Hepatocyte (in vitro differentiated cells): Measurements from ENCODE around the gene CHD2. TPM values are rescaled to one million over a fixed set of nuclear protein-coding genes. Genes with fewer than 3 reads are reported as not detected.

ENCODE experiments used
- DNase-seq: peaks from one replicate; pipeline ENCODE4 v3.0.0-alpha.2; 2016; ENCODE audit warnings: low spot score
- H2AFZ ChIP-seq: fragments of 200-600 bp; sonication (generic); 2 replicates; pipeline ENCODE4 v1.6.0; 2016; ENCODE audit warnings: antibody characterized with exemption, mild to moderate bottlenecking
- H3K27ac ChIP-seq: fragments of 200-600 bp; sonication (generic); 2 replicates; pipeline ENCODE4 v1.5.1; 2016; ENCODE audit warnings: mild to moderate bottlenecking
- H3K27me3 ChIP-seq: fragments of 200-600 bp; sonication (generic); 2 replicates; pipeline ENCODE4 v1.6.1; 2016
- H3K36me3 ChIP-seq: fragments of 200-600 bp; sonication (generic); replicated peaks from 2 replicates; pipeline ENCODE4 v1.5.1; 2016; ENCODE audit warnings: low read depth; ENCODE audit not compliant: insufficient read depth
- H3K4me1 ChIP-seq: fragments of 200-600 bp; sonication (generic); 2 replicates; pipeline ENCODE4 v1.5.1; 2016; ENCODE audit warnings: mild to moderate bottlenecking, moderate library complexity; ENCODE audit not compliant: insufficient read depth
- H3K4me2 ChIP-seq: fragments of 200-600 bp; sonication (generic); 2 replicates; pipeline ENCODE4 v1.6.0; 2016
- H3K4me3 ChIP-seq: fragments of 200-600 bp; sonication (generic); 2 replicates; pipeline ENCODE4 v1.5.1; 2016; ENCODE audit warnings: mild to moderate bottlenecking
- H3K79me2 ChIP-seq: fragments of 200-600 bp; sonication (generic); 2 replicates; pipeline ENCODE4 v1.6.0; 2017; ENCODE audit warnings: mild to moderate bottlenecking
- H3K9me2 ChIP-seq: fragments of 200-600 bp; sonication (generic); replicated peaks from 2 replicates; pipeline ENCODE4 v1.6.0; 2017; ENCODE audit warnings: mild to moderate bottlenecking; ENCODE audit not compliant: insufficient read depth
- H3K9me3 ChIP-seq: fragments of 200-600 bp; sonication (generic); 2 replicates; pipeline ENCODE4 v1.5.1; 2016; ENCODE audit warnings: low read depth, mild to moderate bottlenecking
- H4K20me1 ChIP-seq: fragments of 200-600 bp; sonication (generic); 2 replicates; pipeline ENCODE4 v1.6.0; 2016; ENCODE audit warnings: mild to moderate bottlenecking; ENCODE audit not compliant: insufficient read depth, poor library complexity, severe bottlenecking
- CTCF ChIP-seq: fragments of 200-600 bp; sonication (generic); IDR thresholded peaks from 2 replicates; pipeline ENCODE4 v1.5.1; 2016; ENCODE audit warnings: antibody characterized with exemption, mild to moderate bottlenecking; ENCODE audit not compliant: poor library complexity
- EZH2 ChIP-seq: fragments of 200-600 bp; sonication (generic); IDR thresholded peaks from 2 replicates; pipeline ENCODE4 v1.6.1; 2016; ENCODE audit warnings: antibody characterized with exemption, mild to moderate bottlenecking, borderline replicate concordance
- EZH2phosphoT487 ChIP-seq: fragments of 200-600 bp; sonication (generic); IDR thresholded peaks from one replicate; pipeline ENCODE4 v1.6.1; 2018; ENCODE audit warnings: antibody characterized with exemption, mild to moderate bottlenecking, low read depth, moderate library complexity; ENCODE audit not compliant: unreplicated experiment, severe bottlenecking
- WGBS: methylation state at CpG from one replicate; pipeline ENCODE4 v1.1.6; 2016; ENCODE audit warnings: low lambda C conversion rate; ENCODE audit errors: missing lambda C conversion rate; 5-methylcytosine and 5-hydroxymethylcytosine counted together
- polyA plus RNA-seq: library from polyadenylated mRNA; unstranded; fragments of >200 nt; fragmentation: Nextera tagmentation; extraction: Ambion mirVana; gene quantifications from 2 replicates; pipeline ENCODE4 v1.2.1, GENCODE V29; 2016
- total RNA-seq: library from RNA; depleted of rRNA; stranded (reverse); fragments of >200 nt; gene quantifications from 2 replicates; pipeline ENCODE4 v1.2.3, GENCODE V29; 2014

The CHD2 gene
- total and polyA plus RNA-seq, 2 experiments from 2014 or later: 49.3 to 133 TPM

GRCh38 chr15:93063796-93064690 is 163.9 kb downstream of the CHD2 start:
- 85% methylated on average over 20 of the region's 23 CpGs for WGBS

GRCh38 chr15:93065641-93066045 is 165.5 kb downstream of the CHD2 start:
- Histone ChIP-seq H3K9me3 (no peaks in the 10 kb centered on the region), H3K4me2 (no peak overlapping the region), H3K9me2 (no peaks in the 10 kb centered on the region), H3K36me3 (no peaks in the 10 kb centered on the region), H3K27ac (no peak overlapping the region), H3K27me3 (peaks cover 4% of the 10 kb centered on the region), H3K4me3 (no peak overlapping the region), H3K79me2 (no peaks in the 10 kb centered on the region), H2AFZ (no peak overlapping the region), H4K20me1 (peaks cover 2% of the 10 kb centered on the region), H3K4me1 (no peaks in the 10 kb centered on the region)
- TF ChIP-seq EZH2: no peak
- no peak for TF ChIP-seq EZH2phosphoT487
- TF ChIP-seq CTCF: no peak
- DNase-seq: no peak
- 98% methylated on average over 23 of the region's 23 CpGs for WGBS

More at GRCh38 chr15:93063796-93064690, 163.9 kb downstream of the CHD2 start:
- TF ChIP-seq EZH2 (no peak), EZH2phosphoT487 (no peak), CTCF (no peak)
- no peak for DNase-seq
- Histone ChIP-seq H3K4me1 (no peaks in the 10 kb centered on the region), H3K4me2 (no peak overlapping the region), H2AFZ (no peak overlapping the region), H3K79me2 (no peaks in the 10 kb centered on the region), H4K20me1 (peaks cover 2% of the 10 kb centered on the region), H3K9me3 (no peaks in the 10 kb centered on the region), H3K27ac (no peak overlapping the region), H3K9me2 (no peaks in the 10 kb centered on the region), H3K36me3 (no peaks in the 10 kb centered on the region), H3K4me3 (no peak overlapping the region), H3K27me3 (peaks cover 4% of the 10 kb centered on the region)

GRCh38 chr15:93066224-93066681 is 166.1 kb downstream of the CHD2 start:
- Histone ChIP-seq H3K4me2 (no peak overlapping the region), H4K20me1 (peaks cover 2% of the 10 kb centered on the region), H3K79me2 (peaks cover 5% of the 10 kb centered on the region), H3K36me3 (no peaks in the 10 kb centered on the region), H3K27ac (no peak overlapping the region), H3K4me3 (no peak overlapping the region), H3K9me2 (no peaks in the 10 kb centered on the region), H3K9me3 (no peaks in the 10 kb centered on the region), H2AFZ (no peak overlapping the region), H3K4me1 (no peaks in the 10 kb centered on the region), H3K27me3 (peaks cover 7% of the 10 kb centered on the region)
- no peak for TF ChIP-seq EZH2
- TF ChIP-seq EZH2phosphoT487: no peak
- TF ChIP-seq CTCF: no peak
- 98% methylated on average over 20 of the region's 38 CpGs for WGBS
- DNase-seq: no peak
